Dendritic cell treated with granulocyte-macrophage colony-stimulating factor and Interleukin-4, amounts not matched to agents 40 ng/mL and 50 ng/mL, for 4 days (primary cell): ENCODE measurements around the gene CTNNBIP1.
A peak's percentile ranks its signal among the peaks of the same experiment; 100 is the strongest.

ENCODE experiments used
- H3K27ac Mint-ChIP-seq: one replicate; pipeline ENCODE4 v1.8.0; 2022; ENCODE audit warnings: mild to moderate bottlenecking, mixed read lengths
- H3K27me3 Mint-ChIP-seq: one replicate; pipeline ENCODE4 v1.8.0; 2022; ENCODE audit warnings: mild to moderate bottlenecking, mixed read lengths
- H3K36me3 Mint-ChIP-seq: one replicate; pipeline ENCODE4 v1.8.0; 2022; ENCODE audit warnings: low read depth, mixed read lengths
- H3K4me1 Mint-ChIP-seq: one replicate; pipeline ENCODE4 v1.8.0; 2022; ENCODE audit warnings: low read depth, mixed read lengths
- H3K4me3 Mint-ChIP-seq: one replicate; pipeline ENCODE4 v1.8.0; 2022; ENCODE audit warnings: mild to moderate bottlenecking, moderate library complexity, mixed read lengths
- H3K9me3 Mint-ChIP-seq: one replicate; pipeline ENCODE4 v1.8.0; 2022; ENCODE audit warnings: mixed read lengths
- intact Hi-C: fragments of 100-400 bp; cut with micrococcal nuclease; formaldehyde crosslinking; loops from one replicate; pipeline ENCODE4 v1.15.0; 2022

The CTNNBIP1 gene

DNA sequence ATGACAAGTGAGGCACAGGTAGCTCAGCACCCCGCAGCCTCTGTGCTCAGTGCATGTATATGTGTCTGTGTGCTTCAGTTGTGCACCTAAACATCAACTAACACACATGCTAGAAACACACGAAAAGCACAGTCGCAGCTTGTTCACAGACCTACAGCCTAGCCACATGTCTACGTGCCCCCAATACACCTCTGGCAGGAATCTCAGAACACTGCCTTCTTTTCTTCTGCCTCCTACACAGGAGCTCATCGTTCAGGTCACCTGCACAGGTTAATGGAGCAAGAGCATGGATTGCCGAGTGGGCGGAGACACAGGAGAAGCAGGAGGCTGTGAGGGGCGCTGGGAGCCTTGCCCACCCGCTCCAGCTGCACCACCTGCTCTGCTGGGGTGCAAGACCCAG, 31.7 kb downstream of the CTNNBIP1 start:
- H3K36me3 Mint-ChIP-seq = peaks cover 44% of the 10 kb centered on the region
- H3K4me3 Mint-ChIP-seq = no peak overlapping the region
- intact Hi-C loops = loop anchor here (5.0 kb wide), 1 partner anchor 154 kb away; the partner anchor contains the start of gene UBE4B
- H3K27ac Mint-ChIP-seq = no peak overlapping the region
- H3K4me1 Mint-ChIP-seq = peaks cover 31% of the 10 kb centered on the region
- H3K9me3 Mint-ChIP-seq = no peaks in the 10 kb centered on the region
- no peaks in the 10 kb centered on the region for H3K27me3 Mint-ChIP-seq

DNA sequence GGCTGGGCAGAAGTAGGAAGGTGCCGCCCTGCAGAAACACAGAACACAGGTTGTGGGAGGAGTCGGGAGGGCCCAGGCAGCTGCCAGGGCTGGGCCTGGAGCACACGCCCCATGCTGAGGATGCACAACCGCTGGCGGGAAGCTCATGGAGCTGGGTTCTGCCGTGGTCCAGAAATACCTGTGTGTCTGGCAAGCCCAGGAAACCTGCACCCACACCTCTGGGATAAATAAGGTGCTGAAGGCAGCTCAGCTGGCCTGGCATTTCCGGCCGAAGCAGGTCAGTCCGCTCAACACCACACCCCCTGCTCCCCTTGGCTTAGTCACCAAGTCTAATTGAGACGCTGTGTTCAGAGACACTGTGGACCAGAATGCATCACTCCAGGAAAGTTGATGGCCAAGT, 32.1 kb downstream of the CTNNBIP1 start:
- Mint-ChIP-seq H3K4me1 (peaks cover 30% of the 10 kb centered on the region), H3K9me3 (no peaks in the 10 kb centered on the region), H3K36me3 (peaks cover 44% of the 10 kb centered on the region), H3K4me3 (no peak overlapping the region), H3K27ac (no peak overlapping the region), H3K27me3 (no peaks in the 10 kb centered on the region)
- intact Hi-C loops = loop anchor here (5.0 kb wide), 1 partner anchor 154 kb away; the partner anchor contains the start of gene UBE4B

DNA sequence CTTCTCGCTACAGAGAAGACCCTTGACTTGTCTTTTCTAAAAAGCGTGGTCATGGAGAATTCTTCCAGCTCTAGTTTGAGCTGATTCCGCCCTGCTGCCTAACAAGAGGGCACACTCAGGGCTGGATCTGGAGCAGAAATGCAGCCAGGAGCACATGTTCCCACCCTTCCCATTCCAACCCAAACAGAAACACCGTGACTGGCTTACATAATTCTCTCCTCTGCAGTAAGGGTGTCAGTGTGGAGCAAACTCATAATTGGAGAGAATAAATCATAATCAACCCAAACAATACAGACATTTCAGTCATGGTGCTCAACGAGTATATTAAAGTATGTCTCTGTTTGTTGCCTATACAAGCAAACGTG, 34.5 kb downstream of the CTNNBIP1 start:
- H3K4me3 Mint-ChIP-seq = no peak overlapping the region
- H3K9me3 Mint-ChIP-seq = no peaks in the 10 kb centered on the region
- H3K27me3 Mint-ChIP-seq = no peaks in the 10 kb centered on the region
- intact Hi-C loops = loop anchor here (2.0 to 5.0 kb wide), 3 partner anchors 35 to 157 kb away; partner anchors contain the start of genes CTNNBIP1, LZIC, NMNAT1 and UBE4B
- H3K36me3 Mint-ChIP-seq = peaks cover 54% of the 10 kb centered on the region
- H3K27ac Mint-ChIP-seq = peak overlapping the region; percentile 1
- peaks cover 18% of the 10 kb centered on the region for H3K4me1 Mint-ChIP-seq

DNA sequence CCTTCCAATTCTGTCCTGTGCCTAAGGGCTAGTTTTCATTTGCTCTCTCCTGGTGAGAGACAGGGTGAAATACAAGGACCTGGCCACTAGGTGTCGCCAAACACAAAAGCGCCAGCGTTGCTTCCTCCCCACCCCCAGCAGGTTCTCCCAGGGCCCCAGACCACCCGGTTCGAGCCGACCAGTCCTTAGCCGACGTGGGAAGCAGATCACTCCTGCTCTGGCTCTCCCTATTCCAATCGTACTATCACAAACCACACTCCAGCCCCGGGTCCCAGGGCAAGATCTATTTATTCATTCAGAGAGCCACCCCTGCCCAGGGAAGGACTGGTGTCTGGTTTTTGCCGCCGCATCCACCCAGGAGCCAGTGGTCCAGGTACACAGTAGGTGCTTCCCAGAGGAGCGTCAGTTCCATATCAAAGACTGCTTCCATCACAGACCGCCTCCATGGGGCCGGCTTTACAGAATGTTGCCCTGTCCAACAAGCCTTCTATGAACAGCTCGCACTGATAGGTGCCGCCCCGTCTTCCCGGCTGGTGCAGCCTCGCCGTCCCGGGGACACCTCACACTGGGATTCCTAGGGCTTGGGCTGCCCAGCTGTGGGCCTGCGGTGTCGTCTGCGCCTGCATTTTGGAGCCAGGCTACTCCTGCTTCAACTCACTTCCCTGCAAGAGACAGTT, 35.0 kb downstream of the CTNNBIP1 start:
- peaks cover 18% of the 10 kb centered on the region for H3K4me1 Mint-ChIP-seq
- no peaks in the 10 kb centered on the region for H3K9me3 Mint-ChIP-seq
- no peak overlapping the region for H3K4me3 Mint-ChIP-seq
- intact Hi-C loops = loop anchor here (2.0 to 5.0 kb wide), 3 partner anchors 36 to 157 kb away; partner anchors contain the start of genes CTNNBIP1, LZIC, NMNAT1 and UBE4B
- peak overlapping the region; percentile 1 for H3K27ac Mint-ChIP-seq
- peaks cover 59% of the 10 kb centered on the region for H3K36me3 Mint-ChIP-seq
- no peaks in the 10 kb centered on the region for H3K27me3 Mint-ChIP-seq

DNA sequence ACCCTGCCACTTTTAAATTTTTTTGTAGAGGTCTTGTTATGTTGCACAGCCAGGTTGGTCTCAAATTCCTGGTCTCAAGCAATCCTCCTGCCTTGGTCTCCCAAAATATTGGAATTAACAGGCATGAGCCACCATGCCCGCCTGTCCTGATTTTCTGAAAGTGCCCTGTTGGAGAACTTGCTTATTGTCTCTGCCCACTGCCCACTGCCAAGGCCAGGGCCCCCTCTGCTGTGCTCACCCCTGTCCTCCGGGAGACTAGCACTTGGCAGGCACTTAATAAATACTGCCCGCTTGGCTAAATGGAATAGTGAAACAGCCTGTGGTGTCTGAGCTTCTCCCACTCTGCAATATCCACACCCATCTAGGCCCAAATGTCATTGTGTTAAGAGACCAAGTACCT, 35.7 kb downstream of the CTNNBIP1 start:
- no peaks in the 10 kb centered on the region for H3K27me3 Mint-ChIP-seq
- H3K9me3 Mint-ChIP-seq = no peaks in the 10 kb centered on the region
- H3K4me3 Mint-ChIP-seq = no peak overlapping the region
- H3K27ac Mint-ChIP-seq = no peak overlapping the region
- H3K36me3 Mint-ChIP-seq = peaks cover 66% of the 10 kb centered on the region
- peaks cover 18% of the 10 kb centered on the region for H3K4me1 Mint-ChIP-seq
- intact Hi-C loops = loop anchor here (2.0 kb wide), 2 partner anchors 36 to 68 kb away; partner anchors contain the start of genes CTNNBIP1, LZIC and NMNAT1

DNA sequence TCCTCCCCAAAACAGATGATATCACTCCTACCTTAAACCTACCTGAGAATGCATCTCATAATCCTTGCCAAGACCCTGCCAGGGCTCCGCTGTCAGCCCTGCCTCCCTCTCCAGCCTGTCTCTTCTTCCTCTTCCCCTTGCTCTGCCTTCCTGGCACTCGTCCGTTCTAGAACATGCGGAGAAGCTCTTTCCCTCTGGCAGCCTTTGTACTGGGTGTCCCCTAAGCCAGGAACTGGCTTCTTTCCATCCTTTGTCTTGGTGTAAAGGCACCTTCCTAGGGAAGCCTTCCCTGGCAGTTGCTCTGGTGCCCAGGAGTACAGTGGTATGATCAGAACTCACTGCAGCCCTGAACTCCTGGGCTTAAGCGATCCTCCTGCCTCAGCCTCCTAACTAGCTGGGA, 36.1 kb downstream of the CTNNBIP1 start:
- H3K27me3 Mint-ChIP-seq = no peaks in the 10 kb centered on the region
- no peaks in the 10 kb centered on the region for H3K9me3 Mint-ChIP-seq
- H3K4me3 Mint-ChIP-seq = no peak overlapping the region
- intact Hi-C loops = loop anchor here (2.0 kb wide), 2 partner anchors 37 to 69 kb away; partner anchors contain the start of genes CTNNBIP1, LZIC and NMNAT1
- peaks cover 18% of the 10 kb centered on the region for H3K4me1 Mint-ChIP-seq
- no peak overlapping the region for H3K27ac Mint-ChIP-seq
- H3K36me3 Mint-ChIP-seq = peaks cover 70% of the 10 kb centered on the region

DNA sequence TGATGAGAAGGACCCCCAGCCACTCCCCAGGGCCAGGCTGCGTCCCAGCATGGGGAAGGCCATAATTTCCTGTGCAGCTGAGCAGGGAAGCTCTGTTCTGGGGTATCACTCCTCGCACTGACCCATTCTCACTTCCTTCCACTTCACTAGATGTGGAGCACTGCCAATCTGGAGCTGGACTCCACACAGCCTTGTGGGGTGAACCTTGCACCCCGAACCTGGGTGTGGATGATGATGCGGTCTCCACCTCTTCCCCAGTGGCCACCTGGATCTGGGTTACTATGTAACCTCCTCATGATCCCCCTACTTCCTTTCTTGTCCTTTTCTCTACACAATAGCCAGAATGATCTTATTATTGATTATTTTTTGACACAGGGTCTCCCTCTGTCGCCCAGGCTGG, 36.7 kb downstream of the CTNNBIP1 start:
- intact Hi-C loops = no loop called here
- Mint-ChIP-seq H3K9me3 (no peaks in the 10 kb centered on the region), H3K4me1 (peaks cover 18% of the 10 kb centered on the region), H3K4me3 (no peak overlapping the region), H3K36me3 (peaks cover 70% of the 10 kb centered on the region), H3K27ac (no peak overlapping the region), H3K27me3 (no peaks in the 10 kb centered on the region)

DNA sequence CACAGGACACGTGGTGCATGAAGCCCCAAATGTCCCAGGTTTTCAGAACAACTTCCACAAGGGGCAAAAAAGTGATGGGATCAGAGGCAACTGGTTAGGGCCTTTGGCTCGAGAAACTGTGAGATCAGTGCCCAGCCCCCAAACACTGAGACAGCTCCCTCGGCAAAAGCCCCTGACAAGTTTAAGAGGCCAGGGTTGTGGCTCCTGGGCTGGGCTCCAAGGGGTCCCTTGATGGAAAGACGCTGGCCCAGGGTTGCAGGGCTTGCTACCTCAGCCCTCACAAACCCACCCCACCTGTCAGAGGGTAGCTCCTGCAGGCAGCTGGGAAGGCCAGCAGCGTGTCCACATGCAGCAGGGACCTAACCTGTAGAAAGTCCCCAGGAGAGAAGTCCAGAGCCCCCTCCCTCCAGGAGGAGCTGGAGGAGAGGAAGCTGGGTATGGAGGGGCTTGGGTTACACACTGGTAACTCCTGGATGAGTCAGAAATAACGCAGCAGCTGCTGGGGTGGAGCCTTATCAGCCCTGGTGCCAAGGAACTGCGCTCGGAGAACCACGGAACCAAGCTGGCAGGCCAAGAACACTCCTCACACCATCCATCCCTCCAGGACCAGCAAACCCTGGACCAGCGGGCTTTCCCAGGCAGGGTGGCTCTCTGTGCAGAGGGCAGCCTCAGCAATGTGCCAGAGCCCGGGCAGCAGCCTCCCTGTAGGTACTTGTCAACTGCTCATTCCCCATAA, 37.5 kb downstream of the CTNNBIP1 start:
- H3K27me3 Mint-ChIP-seq = no peaks in the 10 kb centered on the region
- intact Hi-C loops = no loop called here
- H3K9me3 Mint-ChIP-seq = no peaks in the 10 kb centered on the region
- H3K4me3 Mint-ChIP-seq = no peak overlapping the region
- no peak overlapping the region for H3K27ac Mint-ChIP-seq
- H3K4me1 Mint-ChIP-seq = peaks cover 18% of the 10 kb centered on the region
- H3K36me3 Mint-ChIP-seq = peaks cover 77% of the 10 kb centered on the region

DNA sequence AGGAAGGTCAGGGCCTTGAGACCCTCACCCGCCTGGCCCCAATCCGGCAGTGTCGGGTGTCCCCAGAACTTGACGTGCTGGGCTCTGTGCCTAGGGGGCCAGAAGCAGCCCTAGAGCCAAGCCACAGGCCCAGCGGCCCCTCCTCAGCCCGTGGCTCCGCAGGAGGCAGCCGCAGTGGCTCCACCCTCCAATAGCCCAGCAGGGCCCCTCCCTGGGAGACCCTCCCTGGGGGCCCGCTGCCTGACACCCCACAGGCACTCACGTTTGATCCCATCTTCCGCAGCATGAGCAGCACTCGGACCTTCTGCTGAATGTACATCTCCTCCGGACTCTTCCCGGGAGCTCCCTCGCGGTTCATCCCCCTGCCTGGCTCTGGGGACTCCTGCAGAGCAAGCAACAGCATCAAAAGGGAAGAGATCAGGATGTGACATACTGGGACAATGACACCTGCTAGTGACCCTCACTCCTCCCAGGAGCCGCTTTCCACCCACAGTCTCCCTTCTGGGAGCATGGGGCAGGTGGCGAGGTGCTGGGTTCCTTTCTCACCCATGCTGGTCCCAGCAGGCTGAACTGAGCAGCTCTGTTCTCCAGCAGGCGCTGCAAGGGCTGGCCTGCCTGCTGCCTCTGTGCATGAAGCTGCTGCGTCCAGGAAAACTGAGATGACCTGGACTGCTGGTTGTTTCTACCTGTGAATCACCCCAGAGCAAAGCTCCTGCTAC, 38.2 kb downstream of the CTNNBIP1 start:
- intact Hi-C loops = no loop called here
- H3K27me3 Mint-ChIP-seq = no peaks in the 10 kb centered on the region

DNA sequence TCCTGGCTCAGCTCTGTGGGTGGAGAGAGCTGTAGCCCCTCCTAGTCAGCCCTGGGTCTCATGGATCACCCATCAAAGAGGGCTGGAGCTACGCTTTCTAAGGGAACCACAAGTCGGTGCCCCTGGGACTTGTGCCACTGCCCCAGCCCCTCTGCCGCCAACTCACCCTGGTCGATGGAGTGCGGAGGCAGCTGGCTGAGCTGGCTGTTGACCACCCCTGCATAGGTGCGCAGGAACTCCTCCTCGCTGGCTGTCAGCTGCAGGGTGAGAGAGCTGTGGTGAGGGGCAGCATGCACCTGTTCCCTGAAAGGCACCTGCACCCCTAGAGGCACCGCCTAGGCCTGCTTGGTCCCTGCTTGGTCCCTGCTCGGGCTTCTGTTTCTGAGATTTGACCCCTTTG, 39.0 kb downstream of the CTNNBIP1 start:
- H3K4me1 Mint-ChIP-seq = peaks cover 20% of the 10 kb centered on the region
- peaks cover 88% of the 10 kb centered on the region for H3K36me3 Mint-ChIP-seq
- H3K4me3 Mint-ChIP-seq = no peak overlapping the region
- H3K27me3 Mint-ChIP-seq = no peaks in the 10 kb centered on the region
- no peaks in the 10 kb centered on the region for H3K9me3 Mint-ChIP-seq
- intact Hi-C loops = no loop called here
- H3K27ac Mint-ChIP-seq = no peak overlapping the region

More for the DNA sequence above, 38.2 kb downstream of the CTNNBIP1 start:
- Mint-ChIP-seq H3K9me3 (no peaks in the 10 kb centered on the region), H3K27ac (no peak overlapping the region), H3K36me3 (peaks cover 84% of the 10 kb centered on the region), H3K4me3 (no peak overlapping the region), H3K4me1 (peaks cover 18% of the 10 kb centered on the region)

DNA sequence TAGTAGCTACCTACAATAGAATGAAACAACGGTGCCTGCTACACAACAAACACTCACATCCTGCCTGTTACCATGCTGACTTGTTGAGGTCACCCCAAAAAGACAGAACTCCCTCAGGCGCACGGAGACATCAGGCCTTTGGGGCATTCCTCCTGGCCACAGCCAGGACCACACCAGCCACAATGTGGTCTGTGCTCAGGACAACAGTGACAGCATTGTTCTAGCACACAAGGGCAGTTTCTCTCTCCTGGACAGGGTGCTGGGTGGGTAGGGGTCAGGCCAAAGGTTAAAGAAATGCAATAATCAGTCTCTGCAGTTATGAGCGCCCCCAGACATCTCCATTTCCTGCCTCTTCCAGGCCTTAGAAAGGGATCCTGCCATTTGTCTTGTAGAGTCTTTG, 39.5 kb downstream of the CTNNBIP1 start:
- Mint-ChIP-seq H3K9me3 (no peaks in the 10 kb centered on the region), H3K36me3 (peaks cover 88% of the 10 kb centered on the region), H3K27ac (no peak overlapping the region), H3K4me1 (peaks cover 23% of the 10 kb centered on the region), H3K4me3 (no peak overlapping the region), H3K27me3 (no peaks in the 10 kb centered on the region)
- intact Hi-C loops = no loop called here

DNA sequence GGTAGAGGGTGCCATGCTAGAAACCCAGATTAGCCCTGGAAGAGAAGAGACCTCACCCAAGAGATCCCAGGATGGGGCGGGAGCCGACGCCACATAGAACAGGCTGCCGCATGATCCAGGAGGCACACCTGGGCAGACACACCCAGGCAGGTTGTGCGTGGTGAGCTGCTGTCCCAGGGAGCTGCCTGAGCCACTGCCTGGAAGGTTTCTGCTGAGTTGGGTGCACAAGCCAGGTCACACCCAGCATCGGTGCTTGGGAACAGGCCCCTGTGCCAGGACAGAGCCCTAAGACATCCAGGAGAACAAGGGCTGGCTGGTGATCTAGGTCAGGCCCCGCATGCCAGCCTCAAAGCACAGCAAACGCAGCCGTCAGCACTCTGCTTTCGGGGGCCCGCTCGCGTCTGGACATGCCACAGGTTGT, 40.2 kb downstream of the CTNNBIP1 start:
- Mint-ChIP-seq H3K4me1 (peaks cover 16% of the 10 kb centered on the region), H3K4me3 (no peak overlapping the region), H3K27me3 (no peaks in the 10 kb centered on the region), H3K9me3 (no peaks in the 10 kb centered on the region), H3K27ac (no peak overlapping the region), H3K36me3 (peaks cover 85% of the 10 kb centered on the region)
- intact Hi-C loops = no loop called here

DNA sequence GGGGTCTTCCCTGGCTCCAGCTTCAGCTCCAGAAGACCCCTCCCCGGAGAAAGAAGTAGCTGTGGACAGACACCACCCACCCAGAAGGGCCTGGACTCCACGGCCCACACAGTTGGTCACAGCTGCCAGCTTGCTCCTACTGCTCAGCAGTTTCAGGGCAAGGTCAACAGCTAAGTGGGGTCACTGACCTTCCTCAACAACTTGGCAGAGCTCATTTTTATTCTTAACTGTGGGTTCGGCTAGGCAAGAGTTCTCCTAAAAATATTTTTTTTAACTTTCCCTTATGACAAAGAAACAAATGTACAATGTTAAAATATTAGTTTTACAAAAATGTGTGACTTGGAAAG, 41.9 kb downstream of the CTNNBIP1 start:
- Mint-ChIP-seq H3K27ac (no peak overlapping the region), H3K36me3 (peaks cover 92% of the 10 kb centered on the region), H3K4me1 (peaks cover 18% of the 10 kb centered on the region), H3K4me3 (no peak overlapping the region), H3K27me3 (no peaks in the 10 kb centered on the region), H3K9me3 (no peaks in the 10 kb centered on the region)
- intact Hi-C loops = no loop called here
